Activated T-helper 1 cell treated with anti-CD3 and anti-CD28 coated beads, Interleukin-2, amount 50 U/mL, for 16 hours (primary cell): ENCODE data around the gene TAF4B.
"Not testable (repeated sequence)": the region's sequence is repeated elsewhere in the genome, so short reads cannot be mapped to it uniquely, and the experiment has no call there.

Experiments
- DNase-seq, 2 donors: peaks; one replicate each; pipeline ENCODE4 v3.0.0-alpha.2; 2020; ENCODE audit warnings: low read depth in 1 of 2, low spot score in 1 of 2

Gene TAF4B

GRCh38 chr18:26421503-26421902, 195.3 kb downstream of the TAF4B start:
- DNase-seq: no peak

- DNase-seq: no peak
Observed at GRCh38 chr18:26421931-26422330, 195.7 kb downstream of the TAF4B start.

GRCh38 chr18:26422472-26423162, 196.4 kb downstream of the TAF4B start:
- DNase-seq: no peak

GRCh38 chr18:26424428-26425147, 198.3 kb downstream of the TAF4B start:
- DNase-seq: no peak

GRCh38 chr18:26425148-26425531, 198.9 kb downstream of the TAF4B start:
- DNase-seq: no peak

- DNase-seq: no peak
Observed at GRCh38 chr18:26429535-26430226, 203.4 kb downstream of the TAF4B start.

- no peak for DNase-seq
Observed at GRCh38 chr18:26432651-26433424, 206.6 kb downstream of the TAF4B start.

GRCh38 chr18:26434887-26435286, 208.6 kb downstream of the TAF4B start:
- DNase-seq: no peak

- DNase-seq: no peak
Observed at GRCh38 chr18:26435415-26436095, 209.3 kb downstream of the TAF4B start.

GRCh38 chr18:26436176-26437051, 210.2 kb downstream of the TAF4B start:
- DNase-seq: no peak

- DNase-seq: not testable (repeated sequence)
Observed at GRCh38 chr18:26437634-26438033, 211.4 kb downstream of the TAF4B start.

GRCh38 chr18:26438980-26439379, 212.7 kb downstream of the TAF4B start:
- DNase-seq: no peak

- DNase-seq: no peak
Observed at GRCh38 chr18:26439537-26439936, 213.3 kb downstream of the TAF4B start.

GRCh38 chr18:26440644-26441043, 214.4 kb downstream of the TAF4B start:
- no peak for DNase-seq
